Thoracic aorta (tissue), 2 donors: ENCODE results near the gene DUSP6. TPM values are rescaled to one million over a fixed set of nuclear protein-coding genes. Genes with fewer than 3 reads are reported as not detected.

ENCODE experiments used
- ATAC-seq: fragments of 150-250 bp; one replicate; pipeline ENCODE4 v1.8.0; 2017; ENCODE audit warnings: low read depth; ENCODE audit not compliant: insufficient number of reproducible peaks, low FRiP score
- DNase-seq: peaks from one replicate; pipeline ENCODE4 v3.0.0-alpha.2; 2020; ENCODE audit warnings: low spot score
- H3K27ac ChIP-seq, 2 donors: fragments of 200-600 bp; sonication (generic); 1 replicate in 1 of 2; 2 replicates in 1 of 2; pipeline ENCODE4 v1.5.1; 2016; ENCODE audit warnings: mild to moderate bottlenecking in 2 of 2, moderate library complexity in 2 of 2
- H3K27me3 ChIP-seq: fragments of 200-600 bp; sonication (generic); replicated peaks from 2 replicates; pipeline ENCODE4 v1.6.0; 2016; ENCODE audit warnings: mild to moderate bottlenecking; ENCODE audit not compliant: insufficient read depth
- H3K36me3 ChIP-seq: fragments of 200-600 bp; sonication (generic); one replicate; pipeline ENCODE4 v1.5.1; 2016
- H3K4me1 ChIP-seq, 2 donors: fragments of 200-600 bp; sonication (generic); 1 replicate in 1 of 2; 2 replicates in 1 of 2; pipeline versions ENCODE4 v1.5.1 to v1.6.0; 2016; ENCODE audit warnings: low read depth in 2 of 2, mild to moderate bottlenecking in 1 of 2; ENCODE audit not compliant: control insufficient read depth in 1 of 2
- H3K4me3 ChIP-seq: fragments of 200-600 bp; sonication (generic); 2 replicates; pipeline ENCODE4 v1.5.1; 2016; ENCODE audit warnings: mild to moderate bottlenecking
- H3K9me3 ChIP-seq: fragments of 200-600 bp; sonication (generic); 2 replicates; pipeline ENCODE4 v1.5.1; 2016
- total RNA-seq, 2 donors: library from RNA; depleted of rRNA; stranded (reverse); fragments of >200 nt; gene quantifications; one replicate each; pipeline versions ENCODE4 v1.1.0 to v1.2.3, GENCODE V29; 2016
- TF ChIP-seq, protein P1 (sequence below): fragments of 200-600 bp; sonication (generic); IDR thresholded peaks from one replicate; pipeline ENCODE4 v1.5.1; 2019; ENCODE audit warnings: antibody characterized with exemption

Gene DUSP6
- total RNA-seq, 2 donors from 2014 or later: 103 to 147 TPM

DNA sequence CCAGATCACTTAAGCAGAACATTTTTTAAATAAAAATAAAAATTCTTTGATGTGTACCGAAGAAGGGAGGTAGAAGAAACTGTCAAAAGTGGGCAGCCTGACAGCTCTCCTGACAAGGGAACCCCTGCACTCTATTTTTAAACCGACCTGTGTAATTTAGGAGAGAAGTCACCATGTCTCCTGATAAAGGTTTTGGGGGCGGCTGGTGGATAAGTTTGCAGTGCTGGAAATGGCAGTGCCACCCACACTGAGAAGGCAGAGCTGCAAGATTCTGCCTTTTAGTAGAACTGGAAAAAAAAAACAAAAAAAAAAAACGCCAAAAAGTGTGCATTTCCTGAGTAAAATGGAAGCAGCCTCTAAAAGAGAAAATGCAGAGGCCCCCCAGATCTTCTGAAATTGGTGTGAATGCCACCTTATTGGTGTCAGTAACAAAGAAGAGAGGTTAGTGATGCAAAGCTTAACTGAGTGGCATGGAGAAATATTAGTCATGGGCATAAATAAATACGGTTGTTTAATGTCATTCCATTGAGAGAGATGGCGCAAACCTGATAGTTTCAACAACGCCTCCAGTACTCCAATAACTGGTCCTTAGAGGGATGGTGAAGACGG is 24.7 kb downstream of the DUSP6 start:
- no peak overlapping the region for H3K4me3 ChIP-seq
- ATAC-seq (no peak), DNase-seq (no peak)
- H3K36me3 ChIP-seq: no peaks in the 10 kb centered on the region
- no peaks in the 10 kb centered on the region for H3K4me1 ChIP-seq
- no peak overlapping the region for H3K27ac ChIP-seq
- H3K9me3 ChIP-seq: no peaks in the 10 kb centered on the region
- TF ChIP-seq, protein P1, sequence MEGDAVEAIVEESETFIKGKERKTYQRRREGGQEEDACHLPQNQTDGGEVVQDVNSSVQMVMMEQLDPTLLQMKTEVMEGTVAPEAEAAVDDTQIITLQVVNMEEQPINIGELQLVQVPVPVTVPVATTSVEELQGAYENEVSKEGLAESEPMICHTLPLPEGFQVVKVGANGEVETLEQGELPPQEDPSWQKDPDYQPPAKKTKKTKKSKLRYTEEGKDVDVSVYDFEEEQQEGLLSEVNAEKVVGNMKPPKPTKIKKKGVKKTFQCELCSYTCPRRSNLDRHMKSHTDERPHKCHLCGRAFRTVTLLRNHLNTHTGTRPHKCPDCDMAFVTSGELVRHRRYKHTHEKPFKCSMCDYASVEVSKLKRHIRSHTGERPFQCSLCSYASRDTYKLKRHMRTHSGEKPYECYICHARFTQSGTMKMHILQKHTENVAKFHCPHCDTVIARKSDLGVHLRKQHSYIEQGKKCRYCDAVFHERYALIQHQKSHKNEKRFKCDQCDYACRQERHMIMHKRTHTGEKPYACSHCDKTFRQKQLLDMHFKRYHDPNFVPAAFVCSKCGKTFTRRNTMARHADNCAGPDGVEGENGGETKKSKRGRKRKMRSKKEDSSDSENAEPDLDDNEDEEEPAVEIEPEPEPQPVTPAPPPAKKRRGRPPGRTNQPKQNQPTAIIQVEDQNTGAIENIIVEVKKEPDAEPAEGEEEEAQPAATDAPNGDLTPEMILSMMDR: no peak
- H3K27me3 ChIP-seq: no peaks in the 10 kb centered on the region

DNA sequence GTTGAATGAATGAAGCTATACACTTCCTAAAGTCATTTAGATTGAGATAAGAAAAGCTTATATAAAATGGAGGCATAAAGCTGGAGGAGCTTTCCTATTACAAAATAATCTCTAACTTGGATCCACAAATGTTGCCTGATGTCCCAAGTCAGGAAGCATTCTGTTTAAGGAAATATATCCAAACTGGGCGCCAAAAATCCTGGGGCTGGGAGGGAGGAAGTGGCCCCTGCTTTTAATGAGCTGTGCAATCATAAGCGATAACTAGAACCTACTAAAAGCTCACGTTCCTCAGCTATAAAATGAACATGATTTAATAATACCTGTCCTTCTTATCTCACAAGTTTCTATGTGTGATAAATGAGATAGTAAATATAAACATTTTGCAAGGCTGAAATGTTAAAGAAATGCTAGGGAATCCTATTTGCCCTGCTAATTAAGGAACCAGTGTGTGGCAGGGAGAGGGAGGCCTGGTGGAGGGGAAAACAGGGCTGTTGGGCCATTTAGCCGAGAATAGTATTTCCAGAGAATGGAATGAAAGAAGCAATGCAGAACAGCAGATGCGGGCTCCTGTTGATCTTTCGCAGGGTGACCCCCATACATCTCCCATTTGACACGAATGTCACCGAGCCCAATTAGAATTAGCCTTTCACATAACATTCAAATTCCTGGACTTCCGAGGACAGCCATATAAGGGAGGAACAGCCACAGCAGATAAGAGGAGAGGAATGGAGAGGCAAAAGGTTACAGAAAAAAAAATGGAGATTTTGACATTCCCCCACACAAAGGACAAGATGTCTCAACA is 25.9 kb downstream of the DUSP6 start:
- H3K36me3 ChIP-seq: no peaks in the 10 kb centered on the region
- H3K4me3 ChIP-seq: no peak overlapping the region
- H3K9me3 ChIP-seq: no peaks in the 10 kb centered on the region
- DNase-seq (no peak), ATAC-seq (no peak)
- H3K27me3 ChIP-seq: no peaks in the 10 kb centered on the region
- TF ChIP-seq, protein P1: no peak
- H3K4me1 ChIP-seq: no peaks in the 10 kb centered on the region
- no peak overlapping the region for H3K27ac ChIP-seq

DNA sequence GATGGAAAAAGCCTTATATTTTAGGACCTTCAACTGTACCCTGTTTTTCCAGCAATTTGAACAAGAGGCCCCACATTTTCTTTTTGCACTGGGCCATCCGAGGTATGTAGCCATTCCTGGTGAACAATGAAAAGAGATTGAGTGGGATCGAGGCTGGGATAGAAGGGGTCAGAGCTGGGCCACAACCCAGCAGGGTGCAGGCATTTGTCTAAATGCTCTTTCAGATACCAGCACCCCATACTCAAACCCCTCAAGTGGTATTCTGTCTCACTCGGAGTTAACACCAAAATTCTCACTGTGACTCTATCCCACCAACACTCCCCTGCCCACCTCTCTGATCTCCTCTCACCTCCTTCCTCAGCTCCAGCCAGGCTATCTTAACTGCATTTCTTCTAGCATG is 26.8 kb downstream of the DUSP6 start:
- Histone ChIP-seq H3K27me3 (no peaks in the 10 kb centered on the region), H3K4me3 (no peak overlapping the region), H3K27ac (no peak overlapping the region), H3K36me3 (no peaks in the 10 kb centered on the region), H3K4me1 (no peaks in the 10 kb centered on the region), H3K9me3 (no peaks in the 10 kb centered on the region)
- DNase-seq (no peak), ATAC-seq (no peak)
- TF ChIP-seq, protein P1: no peak

DNA sequence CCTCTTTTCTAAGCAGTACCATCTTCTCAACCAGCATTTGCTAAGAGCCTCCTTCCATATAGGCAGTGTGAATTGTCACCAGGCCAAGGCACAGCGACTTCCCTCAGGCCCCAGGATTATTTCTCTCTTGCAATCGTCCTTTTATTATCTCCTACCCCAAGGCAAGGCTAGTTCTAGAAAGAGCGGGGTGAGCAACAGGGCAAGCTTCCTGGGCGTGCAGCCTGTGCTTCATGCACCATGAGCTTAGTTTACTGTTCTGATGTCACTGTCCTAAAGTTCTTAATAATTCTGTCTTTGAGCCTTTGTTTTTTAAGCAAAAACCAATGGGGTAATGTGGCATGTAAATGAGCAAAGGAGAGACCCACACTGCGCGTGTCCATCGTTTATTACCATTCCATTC is 27.9 kb downstream of the DUSP6 start:
- TF ChIP-seq, protein P1: no peak
- DNase-seq: no peak
- H3K4me1 ChIP-seq: no peaks in the 10 kb centered on the region
- H3K4me3 ChIP-seq: no peak overlapping the region
- H3K9me3 ChIP-seq: no peaks in the 10 kb centered on the region
- no peak overlapping the region for H3K27ac ChIP-seq
- no peak for ATAC-seq
- H3K36me3 ChIP-seq: no peaks in the 10 kb centered on the region
- no peaks in the 10 kb centered on the region for H3K27me3 ChIP-seq

DNA sequence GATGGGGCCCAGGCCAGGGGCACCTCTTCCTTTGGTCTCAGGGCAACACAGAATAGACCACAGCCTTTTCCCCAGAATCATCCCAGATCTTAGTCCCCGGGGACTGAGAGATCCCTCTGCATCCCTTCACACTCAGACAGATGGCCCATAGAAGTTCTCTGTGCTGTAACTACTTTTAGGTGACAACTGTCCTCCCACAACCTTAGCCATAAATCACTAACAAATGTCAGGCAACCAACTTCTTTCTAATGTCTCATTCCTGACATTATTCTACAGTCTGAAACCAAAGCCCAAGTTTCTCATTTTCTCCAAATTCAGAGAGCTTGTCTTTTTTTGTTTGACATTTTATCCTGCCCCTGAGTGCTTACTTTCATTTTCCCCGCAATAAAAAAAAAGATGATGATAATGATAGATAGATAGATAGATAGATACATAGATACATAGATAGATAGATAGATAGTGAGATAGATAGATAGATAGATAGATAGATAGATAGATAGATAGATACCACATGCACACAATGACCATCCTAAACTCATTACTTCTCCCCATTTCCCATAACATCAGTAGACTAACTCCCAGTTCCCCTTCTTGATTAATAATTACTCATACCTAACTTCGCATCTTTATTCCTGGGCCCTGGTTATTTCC is 28.6 kb downstream of the DUSP6 start:
- DNase-seq (no peak), ATAC-seq (no peak)
- Histone ChIP-seq H3K4me3 (no peak overlapping the region), H3K27me3 (no peaks in the 10 kb centered on the region), H3K36me3 (no peaks in the 10 kb centered on the region), H3K9me3 (no peaks in the 10 kb centered on the region), H3K27ac (no peak overlapping the region), H3K4me1 (no peaks in the 10 kb centered on the region)
- TF ChIP-seq, protein P1: no peak
